ENCODE results near the gene RALY.

The RALY gene

GRCh38 chr20:34061695-34062094, 68.0 kb downstream of the RALY start:
- Histone ChIP-seq H3K36me3 (ENCODE audit: insufficient read depth) (no peaks in the 10 kb centered on the region), H2AFZ (ENCODE audit: low read depth) (no peak overlapping the region), H3K4me1 (ENCODE audit: low read depth, poor library complexity, severe bottlenecking) (peaks cover 21% of the 10 kb centered on the region), H3K9ac (no peak overlapping the region), H3K27me3 (ENCODE audit: insufficient read depth, low read depth) (no peaks in the 10 kb centered on the region), H3K4me3 (IDR thresholded peaks at IDR 0.05; ENCODE audit: insufficient read depth, low read depth, low read length) (no peak overlapping the region), H3K79me2 (ENCODE audit: insufficient read depth, low read depth) (peaks cover 91% of the 10 kb centered on the region), H4K20me1 (ENCODE audit: insufficient read depth) (peaks cover 19% of the 10 kb centered on the region), H3K27ac (no peak overlapping the region; the same call in 1 of the 2 replicates), H3K4me2 (no peak overlapping the region)
- TF ChIP-seq CTCF (conservative IDR thresholded peaks at IDR 0.05; ENCODE audit: low read depth, low read length) = no peak

- TF ChIP-seq CTCF (conservative IDR thresholded peaks at IDR 0.05; ENCODE audit: low read depth, low read length) = no peak
- peaks cover 16% of the 10 kb centered on the region for H4K20me1 ChIP-seq (ENCODE audit: insufficient read depth)
- peaks cover 32% of the 10 kb centered on the region for H3K4me1 ChIP-seq (ENCODE audit: low read depth, poor library complexity, severe bottlenecking)
- no peaks in the 10 kb centered on the region for H3K27me3 ChIP-seq (ENCODE audit: insufficient read depth, low read depth)
- H2AFZ ChIP-seq (ENCODE audit: low read depth) = no peak overlapping the region
- peaks cover 80% of the 10 kb centered on the region; the same call in 1 of the 2 replicates for H3K79me2 ChIP-seq (ENCODE audit: insufficient read depth, low read depth)
- no peak overlapping the region for H3K4me2 ChIP-seq
- H3K9ac ChIP-seq = no peak overlapping the region
- no peak overlapping the region for H3K4me3 ChIP-seq (IDR thresholded peaks at IDR 0.05; ENCODE audit: insufficient read depth, low read depth, low read length)
- no peaks in the 10 kb centered on the region for H3K36me3 ChIP-seq (ENCODE audit: insufficient read depth)
- no peak overlapping the region for H3K27ac ChIP-seq
These were observed 69.1 kb downstream of the RALY start for GRCh38 chr20:34062570-34063482.

- Histone ChIP-seq H3K36me3 (ENCODE audit: insufficient read depth) (no peaks in the 10 kb centered on the region), H3K79me2 (ENCODE audit: insufficient read depth, low read depth) (peaks cover 78% of the 10 kb centered on the region; the same call in 1 of the 2 replicates), H3K4me3 (IDR thresholded peaks at IDR 0.05; ENCODE audit: insufficient read depth, low read depth, low read length) (no peak overlapping the region), H4K20me1 (ENCODE audit: insufficient read depth) (0 out of 2 replicates have a peak, but pooled peaks cover 8% of the 10 kb centered on the region), H2AFZ (ENCODE audit: low read depth) (no peak overlapping the region), H3K27ac (no peak overlapping the region; the same call in 1 of the 2 replicates), H3K27me3 (ENCODE audit: insufficient read depth, low read depth) (no peaks in the 10 kb centered on the region), H3K4me2 (no peak overlapping the region), H3K4me1 (ENCODE audit: low read depth, poor library complexity, severe bottlenecking) (peaks cover 46% of the 10 kb centered on the region), H3K9ac (no peak overlapping the region)
- no peak for TF ChIP-seq CTCF (conservative IDR thresholded peaks at IDR 0.05; ENCODE audit: low read depth, low read length)
These were observed 70.6 kb downstream of the RALY start for GRCh38 chr20:34064286-34064685.

- H4K20me1 ChIP-seq (ENCODE audit: insufficient read depth) = peaks cover 9% of the 10 kb centered on the region; the same call in 1 of the 2 replicates
- H3K79me2 ChIP-seq (ENCODE audit: insufficient read depth, low read depth) = peaks cover 78% of the 10 kb centered on the region
- peaks cover 56% of the 10 kb centered on the region for H3K4me1 ChIP-seq (ENCODE audit: low read depth, poor library complexity, severe bottlenecking)
- H3K27ac ChIP-seq = no peak overlapping the region
- no peaks in the 10 kb centered on the region for H3K36me3 ChIP-seq (ENCODE audit: insufficient read depth)
- no peaks in the 10 kb centered on the region for H3K27me3 ChIP-seq (ENCODE audit: insufficient read depth, low read depth)
- H2AFZ ChIP-seq (ENCODE audit: low read depth) = no peak overlapping the region
- H3K4me3 ChIP-seq (IDR thresholded peaks at IDR 0.05; ENCODE audit: insufficient read depth, low read depth, low read length) = no peak overlapping the region
- no peak overlapping the region for H3K9ac ChIP-seq
- no peak for TF ChIP-seq CTCF (conservative IDR thresholded peaks at IDR 0.05; ENCODE audit: low read depth, low read length)
- no peak overlapping the region for H3K4me2 ChIP-seq
These were observed 71.5 kb downstream of the RALY start for GRCh38 chr20:34065260-34065659.

Measured in KMS-11 (cell line).